Middle frontal gyrus (tissue), 1 donor: ENCODE data around the gene RASSF1.

Source experiments
- DNase-seq: peaks from one replicate; pipeline ENCODE4 v3.0.0-alpha.2; 2015; ENCODE audit warnings: low spot score; ENCODE audit errors: extremely low spot score

RASSF1 gene

GRCh38 chr3:50340448-50341329, at the start of gene RASSF1:
Gene RASSF1 (minus strand): TSS chr3:50340836. CDS start chr3:50340805, 31 bp downstream.
- no peak for DNase-seq

- DNase-seq, result no peak
These were observed 48.8 kb upstream of the RASSF1 start for GRCh38 chr3:50389414-50389767.

GRCh38 chr3:50388720-50389413, 48.2 kb upstream of the RASSF1 start:
- DNase-seq, result no peak

- no peak for DNase-seq
These were observed 47.5 kb upstream of the RASSF1 start for GRCh38 chr3:50388016-50388719.

GRCh38 chr3:50385754-50386153, 45.1 kb upstream of the RASSF1 start:
- DNase-seq, result no peak

- DNase-seq, result no peak
These were observed 43.1 kb upstream of the RASSF1 start for GRCh38 chr3:50383750-50384149.

GRCh38 chr3:50382722-50383121, 42.1 kb upstream of the RASSF1 start:
- no peak for DNase-seq

- no peak for DNase-seq
These were observed 40.7 kb upstream of the RASSF1 start for GRCh38 chr3:50381383-50381782.

- DNase-seq, result no peak
These were observed 39.9 kb upstream of the RASSF1 start for GRCh38 chr3:50380405-50381085.

- DNase-seq, result no peak
These were observed 38.1 kb upstream of the RASSF1 start for GRCh38 chr3:50378757-50379156.

- no peak for DNase-seq
These were observed 37.4 kb upstream of the RASSF1 start for GRCh38 chr3:50378024-50378423.

- no peak for DNase-seq
These were observed 34.8 kb upstream of the RASSF1 start for GRCh38 chr3:50375258-50375931.

GRCh38 chr3:50374363-50375257, 34.0 kb upstream of the RASSF1 start:
- no peak for DNase-seq

- DNase-seq, result no peak
These were observed 32.8 kb upstream of the RASSF1 start for GRCh38 chr3:50373146-50374051.

- DNase-seq, result no peak
These were observed 31.7 kb upstream of the RASSF1 start for GRCh38 chr3:50372349-50372748.

- DNase-seq, result no peak
These were observed 30.6 kb upstream of the RASSF1 start for GRCh38 chr3:50371133-50371685.

GRCh38 chr3:50370594-50370993, 30.0 kb upstream of the RASSF1 start:
- peak; percentile 40 for DNase-seq

- DNase-seq, result no peak
These were observed 28.5 kb upstream of the RASSF1 start for GRCh38 chr3:50369012-50369670.
